Measurements from ENCODE around the gene ABCG8.

DNA sequence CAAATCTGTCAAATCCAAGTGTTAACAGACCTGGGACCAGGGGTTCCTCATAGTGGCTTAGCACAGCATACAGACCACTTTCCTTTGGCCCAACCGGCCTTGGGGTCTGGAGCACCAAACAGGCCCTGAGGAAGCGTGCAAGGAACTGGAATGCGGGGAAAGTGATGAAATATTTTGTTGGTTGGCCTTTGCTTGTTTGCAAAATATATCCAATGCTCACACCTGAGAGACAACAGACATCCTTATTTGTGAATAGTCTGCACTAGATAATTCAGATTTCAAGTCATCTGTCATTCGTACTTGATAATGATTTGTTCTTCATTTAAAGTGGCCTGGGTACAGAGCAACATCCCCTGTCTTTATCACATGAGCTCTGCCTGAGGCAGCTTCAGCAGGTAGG lies 43.5 kb downstream of the ABCG8 start:
- TF ChIP-seq, protein P1, sequence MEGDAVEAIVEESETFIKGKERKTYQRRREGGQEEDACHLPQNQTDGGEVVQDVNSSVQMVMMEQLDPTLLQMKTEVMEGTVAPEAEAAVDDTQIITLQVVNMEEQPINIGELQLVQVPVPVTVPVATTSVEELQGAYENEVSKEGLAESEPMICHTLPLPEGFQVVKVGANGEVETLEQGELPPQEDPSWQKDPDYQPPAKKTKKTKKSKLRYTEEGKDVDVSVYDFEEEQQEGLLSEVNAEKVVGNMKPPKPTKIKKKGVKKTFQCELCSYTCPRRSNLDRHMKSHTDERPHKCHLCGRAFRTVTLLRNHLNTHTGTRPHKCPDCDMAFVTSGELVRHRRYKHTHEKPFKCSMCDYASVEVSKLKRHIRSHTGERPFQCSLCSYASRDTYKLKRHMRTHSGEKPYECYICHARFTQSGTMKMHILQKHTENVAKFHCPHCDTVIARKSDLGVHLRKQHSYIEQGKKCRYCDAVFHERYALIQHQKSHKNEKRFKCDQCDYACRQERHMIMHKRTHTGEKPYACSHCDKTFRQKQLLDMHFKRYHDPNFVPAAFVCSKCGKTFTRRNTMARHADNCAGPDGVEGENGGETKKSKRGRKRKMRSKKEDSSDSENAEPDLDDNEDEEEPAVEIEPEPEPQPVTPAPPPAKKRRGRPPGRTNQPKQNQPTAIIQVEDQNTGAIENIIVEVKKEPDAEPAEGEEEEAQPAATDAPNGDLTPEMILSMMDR (IDR thresholded peaks at IDR 0.05; ENCODE audit: poor library complexity) = no peak
- TF ChIP-seq EZH2 (IDR thresholded peaks at IDR 0.05; ENCODE audit: borderline replicate concordance) (no peak), EZH2phosphoT487 (IDR thresholded peaks at IDR 0.05; ENCODE audit: low read depth, severe bottlenecking, unreplicated experiment) (no peak)

All from hepatocyte (in vitro differentiated cells).